KBM-7 (cell line): ENCODE measurements around the gene TLR1.
A peak's percentile ranks its signal among the peaks of the same experiment; 100 is the strongest.
"Not testable (repeated sequence)": the region's sequence is repeated elsewhere in the genome, so short reads cannot be mapped to it uniquely, and the experiment has no call there.

Experiments
- DNase-seq: peaks from one replicate; pipeline ENCODE4 v3.0.0-alpha.2; 2015
- in situ Hi-C: fragments of 300-500 bp; cut with MboI; formaldehyde crosslinking; loops from 2 replicates; pipeline ENCODE4 v1.14.3; 2020; ENCODE audit warnings: low sequenced_read_pairs, low pct_unique_long_range_greater_than_20kb, mixed read lengths

TLR1 gene

DNA sequence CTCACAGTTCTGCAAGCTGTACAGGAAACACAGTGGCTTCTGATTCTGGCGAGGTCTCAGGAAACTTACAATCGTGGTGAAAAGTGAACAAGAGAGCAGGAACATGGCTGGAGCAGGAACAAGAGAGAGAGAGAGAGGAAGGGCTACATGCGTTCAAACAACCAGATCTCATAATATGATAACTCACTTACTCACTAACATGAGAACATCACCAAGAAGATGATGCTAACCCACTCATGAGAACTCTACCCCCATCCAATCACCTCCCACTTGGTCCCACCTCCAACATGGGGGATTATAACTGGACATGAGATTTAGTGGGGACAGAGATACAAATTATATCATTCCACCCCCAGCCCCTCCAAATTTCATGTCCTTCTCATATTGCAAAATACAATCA is 9.8 kb upstream of the TLR1 start:
- in situ Hi-C loops = no loop called here
- DNase-seq = no peak

DNA sequence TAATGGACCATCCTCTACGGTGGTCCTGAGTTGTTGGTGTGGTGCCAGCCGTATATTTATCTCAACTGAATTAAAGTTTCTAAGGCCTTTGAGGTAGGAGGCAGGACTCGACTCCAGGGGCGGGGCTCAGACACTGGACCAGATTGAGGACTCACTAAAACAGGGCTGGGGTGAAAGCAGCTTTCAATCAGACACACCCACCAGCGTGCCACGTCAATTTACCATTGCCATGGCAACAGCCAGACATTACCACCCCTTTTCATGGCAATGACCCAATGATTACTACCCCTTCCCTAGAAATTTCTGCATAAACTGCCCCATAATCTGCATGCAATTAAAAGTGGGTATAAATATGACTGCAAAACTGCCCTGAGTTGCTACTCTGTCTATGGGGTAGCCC is 6.7 kb upstream of the TLR1 start:
- no peak for DNase-seq
- in situ Hi-C loops = no loop called here

DNA sequence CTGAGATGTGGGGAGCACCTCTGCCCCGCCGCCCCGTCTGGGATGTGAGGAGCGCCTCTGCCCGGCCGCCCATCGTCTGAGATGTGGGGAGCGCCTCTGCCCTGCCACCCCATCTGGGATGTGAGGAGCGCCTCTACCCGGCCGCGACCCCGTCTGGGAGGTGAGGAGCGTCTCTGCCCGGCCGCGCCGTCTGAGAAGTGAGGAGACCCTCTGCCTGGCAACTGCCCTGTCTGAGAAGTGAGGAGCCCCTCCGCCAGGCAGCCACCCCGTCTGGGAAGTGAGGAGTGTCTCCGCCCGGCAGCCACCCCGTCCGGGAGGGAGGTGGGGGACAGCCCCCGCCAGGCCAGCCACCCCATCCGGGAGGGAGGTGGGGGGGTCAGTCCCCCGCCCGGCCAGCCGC is 2.9 kb upstream of the TLR1 start:
- DNase-seq, in situ Hi-C loops: not testable (repeated sequence)

DNA sequence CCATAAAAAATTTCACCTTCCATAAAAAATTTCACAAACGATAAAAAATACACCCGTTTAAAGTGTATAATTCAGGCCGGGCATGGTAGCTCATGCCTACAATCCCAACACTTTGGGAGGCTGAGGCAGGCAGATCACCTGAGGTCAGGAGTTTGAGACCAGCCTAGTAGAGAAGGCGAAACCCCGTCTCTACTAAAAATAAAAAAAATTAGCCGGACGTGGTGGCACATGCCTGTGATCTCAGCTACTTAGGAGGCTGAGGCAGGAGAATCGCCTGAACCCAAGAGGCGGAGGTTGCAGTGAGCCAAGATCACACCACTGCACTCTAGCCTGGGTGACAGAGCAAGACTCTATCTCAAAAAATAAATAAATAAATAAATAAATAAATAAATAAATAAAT is 1.7 kb upstream of the TLR1 start:
- in situ Hi-C loops, DNase-seq: not testable (repeated sequence)

DNA sequence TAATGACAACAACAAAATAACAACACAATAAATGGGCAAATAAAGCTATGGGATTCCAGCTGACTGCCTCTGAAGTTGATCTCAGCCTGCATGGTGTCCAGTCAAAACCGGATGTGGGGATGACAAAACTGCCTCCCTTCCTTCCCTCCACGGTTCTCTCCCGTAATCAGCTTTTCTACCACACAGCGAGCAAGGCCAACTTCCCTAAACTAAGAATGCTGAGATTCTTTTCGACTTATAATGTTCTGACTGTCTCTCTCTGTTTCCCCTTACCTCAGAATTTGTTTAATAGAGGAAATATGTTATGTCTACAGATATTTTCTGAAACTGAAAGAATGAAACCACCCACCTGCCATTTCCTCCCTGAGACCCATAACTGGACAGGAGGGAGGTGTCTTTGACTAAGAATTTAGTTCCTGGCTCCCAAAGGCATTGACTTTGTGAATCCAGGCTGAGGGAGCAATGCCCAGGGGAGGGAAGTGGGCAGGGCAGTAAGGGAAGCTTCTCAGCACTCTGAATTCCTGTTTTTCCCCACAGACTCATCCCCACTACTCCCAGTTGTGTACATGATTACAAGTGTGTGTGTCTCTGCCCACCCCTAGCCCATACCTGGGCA is 1.0 kb upstream of the TLR1 start:
- peak; percentile 95 for DNase-seq
- in situ Hi-C loops = no loop called here

- peak; percentile 37 for DNase-seq
- in situ Hi-C loops = no loop called here
Measured at GRCh38 chr4:38803833-38804653, 548 bp downstream of the TLR1 start.

DNA sequence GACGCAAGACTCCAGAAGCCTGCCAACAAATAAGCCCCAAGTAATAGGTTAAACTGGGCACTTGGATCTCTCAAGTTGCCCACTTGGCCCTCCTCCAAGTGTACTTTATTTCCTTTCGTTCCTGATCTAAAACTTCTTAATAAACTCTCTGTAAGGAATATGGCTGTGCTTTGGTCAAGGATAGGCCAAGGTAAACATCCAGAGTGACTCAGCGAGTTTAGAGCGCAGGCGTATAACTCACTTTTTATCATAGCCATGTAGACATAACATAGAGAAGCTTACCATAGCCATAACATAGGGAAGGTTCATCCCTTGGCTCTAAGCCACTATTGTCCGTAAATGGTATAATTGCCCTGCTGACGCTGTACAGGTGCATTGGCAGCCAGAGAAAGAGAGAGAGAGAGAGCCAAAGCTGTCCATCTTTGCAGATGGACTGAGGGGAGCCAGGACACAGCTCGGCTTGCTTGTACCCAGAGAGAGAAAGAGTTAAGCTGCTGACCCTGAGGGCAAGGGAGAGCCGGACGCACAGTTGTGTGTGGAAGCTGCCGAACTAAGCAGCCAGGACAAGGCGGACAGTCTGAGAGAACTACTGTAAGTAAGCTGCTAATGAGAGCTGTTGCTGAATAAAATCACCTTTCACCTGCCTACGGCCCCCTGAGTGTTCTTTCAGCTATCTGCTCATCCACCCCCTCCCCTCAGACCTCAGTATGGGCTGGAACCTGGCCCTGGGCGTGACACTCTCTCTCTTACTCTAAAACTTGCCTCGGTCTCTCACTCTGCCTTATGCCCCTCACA is 1.8 kb downstream of the TLR1 start:
- peak; percentile 15 for DNase-seq
- in situ Hi-C loops = no loop called here

GRCh38 chr4:38800961-38801450 is 3.6 kb downstream of the TLR1 start:
- in situ Hi-C loops = no loop called here
- no peak for DNase-seq

GRCh38 chr4:38800366-38800765 is 4.2 kb downstream of the TLR1 start:
- in situ Hi-C loops = no loop called here
- no peak for DNase-seq

- no peak for DNase-seq
- in situ Hi-C loops = no loop called here
Measured at GRCh38 chr4:38795087-38795486, 9.5 kb downstream of the TLR1 start.

- no peak for DNase-seq
- in situ Hi-C loops = no loop called here
Measured at GRCh38 chr4:38794051-38794450, 10.5 kb downstream of the TLR1 start.

- in situ Hi-C loops = no loop called here
- DNase-seq = peak; percentile 28
Measured at GRCh38 chr4:38791010-38791409, 13.6 kb downstream of the TLR1 start.

DNA sequence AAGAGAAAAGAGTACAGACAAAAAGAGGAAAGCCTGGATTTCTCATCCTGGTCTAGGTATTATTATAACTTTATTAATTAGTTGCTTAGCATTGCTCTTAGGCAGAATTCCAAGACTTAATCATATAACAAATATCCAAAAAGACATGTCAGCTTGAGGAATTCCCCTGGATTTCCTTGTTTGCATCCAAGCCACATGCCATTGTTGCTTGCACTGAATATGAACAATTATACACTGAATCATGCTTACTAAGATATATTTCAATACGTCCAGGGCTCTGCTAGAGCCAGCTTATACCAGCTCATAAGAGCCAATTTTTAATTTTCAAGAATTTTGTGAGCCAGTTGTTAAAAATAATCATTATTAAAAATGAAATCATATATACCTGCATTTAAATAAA is 16.3 kb downstream of the TLR1 start:
- no peak for DNase-seq
- in situ Hi-C loops = no loop called here

- in situ Hi-C loops = no loop called here
- DNase-seq = no peak
Measured at GRCh38 chr4:38787693-38788092, 16.9 kb downstream of the TLR1 start.

DNA sequence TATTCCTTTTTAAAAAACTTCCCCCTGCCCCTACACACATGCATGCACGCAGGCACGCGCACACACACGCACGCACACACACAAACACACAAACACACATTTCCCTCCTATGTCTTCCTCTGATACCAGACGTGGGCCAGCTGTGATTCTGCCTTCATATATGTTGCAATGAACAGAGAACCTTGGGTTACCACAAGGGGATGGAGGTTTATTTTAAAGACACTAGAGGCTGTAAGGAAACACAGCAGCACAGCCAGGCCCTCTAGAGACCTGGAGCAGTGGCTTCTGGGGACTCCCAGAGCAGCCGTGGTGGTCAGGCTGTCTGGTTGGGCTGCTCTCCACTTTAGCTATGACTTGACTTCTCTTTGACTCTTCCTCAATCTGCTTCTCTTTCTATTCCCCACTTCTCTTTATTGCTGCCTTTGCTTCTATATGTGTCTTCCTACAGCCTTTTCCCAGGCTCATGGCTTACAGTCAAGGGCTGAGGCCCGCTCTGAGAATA is 18.6 kb downstream of the TLR1 start:
- in situ Hi-C loops = no loop called here
- DNase-seq = peak; percentile 64

GRCh38 chr4:38785041-38785790 is 19.4 kb downstream of the TLR1 start:
- no peak for DNase-seq
- in situ Hi-C loops = no loop called here

- DNase-seq = no peak
- in situ Hi-C loops = no loop called here
Measured at GRCh38 chr4:38784141-38784540, 20.4 kb downstream of the TLR1 start.

DNA sequence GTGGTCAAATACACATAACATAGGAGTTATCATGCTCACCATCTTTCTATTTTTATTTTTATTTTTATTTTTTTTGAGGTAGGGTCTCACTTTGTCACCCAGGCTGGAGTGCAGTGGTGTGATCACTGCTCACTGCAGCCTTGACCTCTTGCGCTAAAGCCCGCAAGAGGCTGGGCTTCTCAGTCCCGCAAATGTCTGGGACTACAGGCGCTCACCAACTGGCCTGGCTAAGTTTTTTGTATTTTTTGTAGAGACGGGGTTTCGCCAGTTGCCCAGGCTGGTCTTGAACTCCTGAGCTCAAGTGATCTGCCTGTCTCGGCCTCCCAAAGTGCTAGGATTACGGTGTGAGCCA is 21.5 kb downstream of the TLR1 start:
- no peak for DNase-seq
- in situ Hi-C loops = no loop called here

DNA sequence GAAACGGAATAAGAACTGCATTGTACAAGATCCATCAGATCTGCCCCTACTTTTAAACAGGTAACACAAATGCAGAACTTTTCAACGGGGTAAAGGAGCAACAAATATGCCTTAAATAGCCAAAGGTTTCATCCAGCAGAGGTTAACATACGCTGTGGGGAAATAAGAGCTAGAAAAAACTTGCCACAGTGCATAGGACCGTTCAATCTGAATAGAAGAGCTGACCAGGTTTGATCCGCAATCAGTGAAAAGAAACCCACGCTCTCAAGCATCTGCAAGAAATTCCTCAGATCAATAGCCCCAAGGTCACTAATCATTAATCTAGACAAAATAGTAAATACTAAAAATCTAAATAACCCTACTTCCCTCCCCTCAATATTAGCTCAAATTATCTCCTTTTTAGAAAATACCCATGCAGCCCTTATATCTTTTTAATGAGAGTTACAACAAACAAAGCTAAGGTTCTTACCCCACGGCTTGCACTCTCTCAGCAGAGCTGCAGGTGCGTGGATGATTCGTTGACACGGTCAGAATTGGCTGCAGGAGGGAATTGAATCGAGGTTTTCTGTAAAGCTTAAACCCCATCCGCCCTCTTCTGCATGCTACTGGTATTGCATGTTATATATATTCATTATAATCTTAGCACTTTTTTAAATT is 22.0 kb downstream of the TLR1 start, which contains the start of gene TLR10:
Gene TLR10 (minus strand): TSS at position 539 of the 657 bp plus-strand sequence. CDS start 7,400 bp downstream, outside the sequence.
- DNase-seq = peak; percentile 73
- in situ Hi-C loops = no loop called here
